Right lung (tissue), 5 donors: ENCODE data around the gene TMIGD1. TPM values are rescaled to one million over a fixed set of nuclear protein-coding genes. Genes with fewer than 3 reads are reported as not detected.
"Not testable (repeated sequence)": the region's sequence is repeated elsewhere in the genome, so short reads cannot be mapped to it uniquely, and the experiment has no call there.

Experiments used
- DNase-seq, 2 donors: peaks; one replicate each; pipeline ENCODE4 v3.0.0-alpha.2; 2013
- polyA plus RNA-seq, 5 donors: library from polyadenylated mRNA; unstranded; fragments of 120-200 nt; gene quantifications; one replicate each; pipeline versions ENCODE4 v1.2.1 to v1.2.3, GENCODE V29; 2013; ENCODE audit warnings: inconsistent platforms in 1 of 5, low replicate concordance in 1 of 5; ENCODE audit not compliant: insufficient read length in 5 of 5, insufficient read depth in 1 of 5

Gene TMIGD1
- polyA plus RNA-seq, 5 donors: not detected

GRCh38 chr17:30358055-30358760, 24.4 kb upstream of the TMIGD1 start:
- no peak for DNase-seq

GRCh38 chr17:30357476-30357875, 23.6 kb upstream of the TMIGD1 start:
- no peak for DNase-seq

GRCh38 chr17:30354701-30355100, 20.8 kb upstream of the TMIGD1 start:
- no peak for DNase-seq

- no peak for DNase-seq
These were observed 18.5 kb upstream of the TMIGD1 start for GRCh38 chr17:30352240-30352814.

GRCh38 chr17:30351735-30352134, 17.9 kb upstream of the TMIGD1 start:
- DNase-seq: no peak

GRCh38 chr17:30351263-30351662, 17.4 kb upstream of the TMIGD1 start:
- DNase-seq: not testable (repeated sequence)

GRCh38 chr17:30349252-30349651, 15.4 kb upstream of the TMIGD1 start:
- no peak for DNase-seq

GRCh38 chr17:30347488-30347887, 13.6 kb upstream of the TMIGD1 start:
- DNase-seq: no peak

- no peak for DNase-seq
These were observed 12.5 kb upstream of the TMIGD1 start for GRCh38 chr17:30346221-30346795.

- no peak for DNase-seq
These were observed 11.7 kb upstream of the TMIGD1 start for GRCh38 chr17:30345527-30346075.

- no peak for DNase-seq
These were observed 11.2 kb upstream of the TMIGD1 start for GRCh38 chr17:30345089-30345433.

- peak in 1 of 2 donors; percentile 45 for DNase-seq
These were observed 10.6 kb upstream of the TMIGD1 start for GRCh38 chr17:30344283-30345088.

- DNase-seq: no peak
These were observed 9.9 kb upstream of the TMIGD1 start for GRCh38 chr17:30343796-30344195.

GRCh38 chr17:30343244-30343643, 9.4 kb upstream of the TMIGD1 start:
- DNase-seq: not testable (repeated sequence)

- no peak for DNase-seq
These were observed 7.9 kb upstream of the TMIGD1 start for GRCh38 chr17:30341703-30342249.

- peak in 1 of 2 donors; percentile 23 for DNase-seq
These were observed 7.0 kb upstream of the TMIGD1 start for GRCh38 chr17:30340801-30341356.

GRCh38 chr17:30339086-30339485, 5.2 kb upstream of the TMIGD1 start:
- DNase-seq: no peak

GRCh38 chr17:30337393-30337999, 3.6 kb upstream of the TMIGD1 start:
- no peak for DNase-seq

- no peak for DNase-seq
These were observed 2.7 kb upstream of the TMIGD1 start for GRCh38 chr17:30336369-30337171.

- DNase-seq: no peak
These were observed 564 bp upstream of the TMIGD1 start for GRCh38 chr17:30334421-30334820.
